IMR-90 (cell line): ENCODE results near the gene DYNLT2B. TPM values are rescaled to one million over a fixed set of nuclear protein-coding genes. Genes with fewer than 3 reads are reported as not detected.

Experiments
- ATAC-seq: fragments of 200-7000 bp; cut with Tn5 transposase; 2 replicates; pipeline ENCODE4 v1.9.1; 2020; ENCODE audit warnings: low read depth, mild to moderate bottlenecking, moderate library complexity
- BruUV-seq: library from RNA; stranded (reverse); fragments of 400-500 nt; replicated peaks from 2 replicates; lab custom pipeline; 2021; lab: Mats Ljungman, UMichigan
- CTCF ChIA-PET: fragments of 300-600 bp; formaldehyde crosslinking; extraction: SDS; loops from one replicate; lab custom pipeline; 2021; ENCODE audit warnings: antibody characterized with exemption; lab: Yijun Ruan, JAX
- POLR2A ChIA-PET: fragments of 300-600 bp; sonication (Branson Sonifier 250); formaldehyde crosslinking; loops from one replicate; lab custom pipeline; 2022; ENCODE audit warnings: antibody characterized with exemption; ENCODE audit not compliant: unreplicated experiment; lab: Charles Lee
- DNase-seq: peaks from one replicate; pipeline ENCODE4 v3.0.0; 2013
- H2AFZ ChIP-seq: replicated peaks from 2 replicates; pipeline ENCODE3; 2013; ENCODE audit warnings: low read length, mild to moderate bottlenecking; ENCODE audit not compliant: poor library complexity
- H2AK5ac ChIP-seq: 2 replicates; pipeline ENCODE4 v1.6.1; 2013; ENCODE audit warnings: low read depth, low read length, inconsistent platforms
- H2AK9ac ChIP-seq: replicated peaks from 2 replicates; pipeline ENCODE3; 2013; ENCODE audit warnings: mild to moderate bottlenecking, low read depth, low read length, moderate library complexity; ENCODE audit not compliant: poor library complexity
- H2BK120ac ChIP-seq: 2 replicates; pipeline ENCODE4 v1.6.1; 2013; ENCODE audit warnings: low read depth, low read length, inconsistent platforms
- H2BK15ac ChIP-seq: 3 replicates; pipeline ENCODE4 v1.6.1; 2013; ENCODE audit warnings: low read depth, low read length, inconsistent platforms
- H2BK20ac ChIP-seq: 2 replicates; pipeline ENCODE4 v1.6.1; 2013; ENCODE audit warnings: low read depth, mild to moderate bottlenecking, inconsistent platforms, low read length, moderate library complexity
- H2BK5ac ChIP-seq: 2 replicates; pipeline ENCODE4 v1.6.1; 2013; ENCODE audit warnings: mild to moderate bottlenecking, low read depth, low read length, inconsistent platforms; ENCODE audit not compliant: poor library complexity, severe bottlenecking
- H3K14ac ChIP-seq: replicated peaks from 2 replicates; pipeline ENCODE4 v1.6.1; 2013; ENCODE audit warnings: low read depth, low read length, inconsistent platforms
- H3K18ac ChIP-seq: 2 replicates; pipeline ENCODE4 v1.6.1; 2013; ENCODE audit warnings: low read depth, low read length, control low read depth
- H3K23ac ChIP-seq: 2 replicates; pipeline ENCODE4 v1.6.1; 2013; ENCODE audit warnings: low read depth, low read length, inconsistent platforms
- H3K27ac ChIP-seq: 2 replicates; pipeline ENCODE4 v1.5.1; 2013; ENCODE audit warnings: mild to moderate bottlenecking, control low read depth, low read length; ENCODE audit not compliant: insufficient read depth
- H3K27me3 ChIP-seq: 2 replicates; pipeline ENCODE4 v1.6.1; 2013; ENCODE audit warnings: low read length; ENCODE audit not compliant: control insufficient read depth, insufficient read depth
- H3K36me3 ChIP-seq: 2 replicates; pipeline ENCODE4 v1.6.1; 2013; ENCODE audit warnings: low read length, mixed read lengths; ENCODE audit not compliant: control insufficient read depth, insufficient read depth
- H3K4ac ChIP-seq: 2 replicates; pipeline ENCODE4 v1.6.1; 2013; ENCODE audit warnings: low read depth, low read length, inconsistent platforms
- H3K4me1 ChIP-seq: 2 replicates; pipeline ENCODE4 v1.6.1; 2013; ENCODE audit warnings: low read length, mixed read lengths; ENCODE audit not compliant: control insufficient read depth, insufficient read depth
- H3K4me2 ChIP-seq: 2 replicates; pipeline ENCODE4 v1.6.1; 2013; ENCODE audit warnings: low read depth, mild to moderate bottlenecking, control low read depth, low read length, moderate library complexity
- H3K4me3 ChIP-seq: 2 replicates; pipeline ENCODE4 v1.5.1; 2013; ENCODE audit warnings: low read depth, mild to moderate bottlenecking, control low read depth, low read length, moderate library complexity; ENCODE audit not compliant: insufficient read depth
- H3K56ac ChIP-seq: 2 replicates; pipeline ENCODE4 v1.6.1; 2013; ENCODE audit warnings: low read length, inconsistent platforms; ENCODE audit not compliant: insufficient read depth; ENCODE audit errors: extremely low read depth
- H3K79me1 ChIP-seq, 2 experiments: 2 replicates each; pipeline ENCODE4 v1.6.1; 2013; ENCODE audit warnings: low read length in 2 of 2, inconsistent platforms in 1 of 2, low read depth in 1 of 2
- H3K9ac ChIP-seq: 2 replicates; pipeline ENCODE4 v1.6.1; 2013; ENCODE audit warnings: low read depth, low read length, control low read depth
- H3K9me1 ChIP-seq: 2 replicates; pipeline ENCODE4 v1.6.1; 2013; ENCODE audit warnings: low read length, inconsistent platforms; ENCODE audit not compliant: insufficient read depth
- H3K9me3 ChIP-seq: 2 replicates; pipeline ENCODE4 v1.6.1; 2013; ENCODE audit warnings: low read length; ENCODE audit not compliant: control insufficient read depth, insufficient read depth
- H4K20me1 ChIP-seq: 2 replicates; pipeline ENCODE4 v1.6.1; 2013; ENCODE audit warnings: low read length, inconsistent platforms; ENCODE audit not compliant: insufficient read depth
- H4K5ac ChIP-seq: 2 replicates; pipeline ENCODE4 v1.6.1; 2013; ENCODE audit warnings: mild to moderate bottlenecking, low read depth, low read length, control low read depth
- H4K8ac ChIP-seq, 2 experiments: 2 replicates each; pipeline ENCODE4 v1.6.1; 2013; ENCODE audit warnings: low read depth in 2 of 2, low read length in 2 of 2, control low read depth in 1 of 2, inconsistent platforms in 1 of 2
- H4K91ac ChIP-seq: 2 replicates; pipeline ENCODE4 v1.6.1; 2013; ENCODE audit warnings: low read depth, low read length, inconsistent platforms; ENCODE audit not compliant: insufficient read depth
- BHLHE40 ChIP-seq: fragments of 150-350 bp; IDR thresholded peaks from 2 replicates; pipeline ENCODE4 v1.6.1; 2016; ENCODE audit warnings: mild to moderate bottlenecking, low read depth, low read length
- CEBPB ChIP-seq: IDR thresholded peaks from 2 replicates; pipeline ENCODE4 v1.6.1; 2012; ENCODE audit warnings: low read depth, low read length, improper control_type of control experiment
- CHD1 ChIP-seq: IDR thresholded peaks from 2 replicates; pipeline ENCODE4 v1.6.1; 2012; ENCODE audit warnings: low read depth, low read length, improper control_type of control experiment
- FOS ChIP-seq: fragments of 150-350 bp; IDR thresholded peaks from 2 replicates; pipeline ENCODE4 v1.6.1; 2016; ENCODE audit warnings: low read depth, low read length
- MAFK ChIP-seq: IDR thresholded peaks from 2 replicates; pipeline ENCODE4 v1.6.1; 2012; ENCODE audit warnings: low read depth, low read length, improper control_type of control experiment
- MAZ ChIP-seq: IDR thresholded peaks from 2 replicates; pipeline ENCODE4 v1.6.1; 2012; ENCODE audit warnings: low read depth, mild to moderate bottlenecking, low read length, improper control_type of control experiment, moderate library complexity, borderline replicate concordance
- MXI1 ChIP-seq: IDR thresholded peaks from 2 replicates; pipeline ENCODE4 v1.6.1; 2012; ENCODE audit warnings: low read depth, mild to moderate bottlenecking, low read length, moderate library complexity, borderline replicate concordance
- NFE2L2 ChIP-seq: fragments of 150-350 bp; IDR thresholded peaks from 2 replicates; pipeline ENCODE4 v1.6.1; 2016; ENCODE audit warnings: low read depth, mild to moderate bottlenecking, low read length
- POLR2A ChIP-seq: IDR thresholded peaks from 2 replicates; pipeline ENCODE4 v1.6.1; 2012; ENCODE audit warnings: mild to moderate bottlenecking, low read depth, low read length
- RAD21 ChIP-seq: IDR thresholded peaks from 2 replicates; pipeline ENCODE4 v1.6.1; 2012; ENCODE audit warnings: low read length, improper control_type of control experiment
- RCOR1 ChIP-seq: IDR thresholded peaks from 2 replicates; pipeline ENCODE4 v1.6.1; 2012; ENCODE audit warnings: mild to moderate bottlenecking, low read length, improper control_type of control experiment; ENCODE audit not compliant: insufficient replicate concordance
- RFX5 ChIP-seq: IDR thresholded peaks from 2 replicates; pipeline ENCODE4 v1.8.0; 2012; ENCODE audit warnings: low read depth, mild to moderate bottlenecking, low read length, moderate library complexity
- SMC3 ChIP-seq: fragments of 150-350 bp; IDR thresholded peaks from 2 replicates; pipeline ENCODE4 v1.6.1; 2016; ENCODE audit warnings: low read depth, mild to moderate bottlenecking, antibody characterized with exemption, low read length, moderate library complexity
- WGBS, 2 experiments: methylation state at CpG; one replicate each; pipeline versions ENCODE4 v1.1.5 to v1.1.7; 2013; ENCODE audit warnings: missing lambda C conversion rate in 2 of 2; ENCODE audit not compliant: insufficient read length in 1 of 2; ENCODE audit errors: extremely low coverage in 2 of 2; 5-methylcytosine and 5-hydroxymethylcytosine counted together
- dilution Hi-C: fragments of 300-500 bp; cut with HindIII; formaldehyde crosslinking; loops from one replicate; pipeline ENCODE4 v1.14.3; 2018; ENCODE audit warnings: low sequenced_read_pairs; ENCODE audit not compliant: unreplicated experiment
- in situ Hi-C: fragments of 300-500 bp; cut with MboI; formaldehyde crosslinking; loops from 3 replicates; pipeline ENCODE4 v1.14.3; 2019; ENCODE audit warnings: low sequenced_read_pairs, inconsistent platforms, mixed read lengths
- intact Hi-C: fragments of 100-400 bp; cut with micrococcal nuclease; formaldehyde crosslinking; loops from 2 replicates; pipeline ENCODE4 v1.10.0; 2022
- polyA plus RNA-seq, 3 experiments: library from polyadenylated mRNA; depleted of rRNA; stranded (reverse); fragments of >200 nt; gene quantifications; 2 replicates each; pipeline ENCODE4 v1.2.3, GENCODE V29; 2012; ENCODE audit warnings: low replicate concordance in 1 of 3
- total RNA-seq: library from RNA; depleted of rRNA; stranded (reverse); fragments of >200 nt; gene quantifications from 2 replicates; pipeline ENCODE4 v1.2.3, GENCODE V29; 2012
- TF ChIP-seq, protein P1 (sequence below): fragments of 150-350 bp; IDR thresholded peaks from 2 replicates; pipeline ENCODE4 v1.6.1; 2017; ENCODE audit warnings: mild to moderate bottlenecking, antibody characterized with exemption, low read length, low read depth
- TF ChIP-seq, protein P2 (sequence below): fragments of 150-350 bp; IDR thresholded peaks from 2 replicates; pipeline ENCODE4 v1.6.1; 2016; ENCODE audit warnings: low read depth, mild to moderate bottlenecking, low read length, moderate library complexity, borderline replicate concordance
- TF ChIP-seq, protein P3 (sequence below): conservative IDR thresholded peaks from 2 replicates; pipeline ENCODE4 v1.5.1; 2012; ENCODE audit warnings: mild to moderate bottlenecking, low read depth, low read length, improper control_type of control experiment

The DYNLT2B gene
- total and polyA plus RNA-seq, 2 of the 4 experiments (the other 2 are of a cell fraction), result 2.2 to 6.0 TPM

DNA sequence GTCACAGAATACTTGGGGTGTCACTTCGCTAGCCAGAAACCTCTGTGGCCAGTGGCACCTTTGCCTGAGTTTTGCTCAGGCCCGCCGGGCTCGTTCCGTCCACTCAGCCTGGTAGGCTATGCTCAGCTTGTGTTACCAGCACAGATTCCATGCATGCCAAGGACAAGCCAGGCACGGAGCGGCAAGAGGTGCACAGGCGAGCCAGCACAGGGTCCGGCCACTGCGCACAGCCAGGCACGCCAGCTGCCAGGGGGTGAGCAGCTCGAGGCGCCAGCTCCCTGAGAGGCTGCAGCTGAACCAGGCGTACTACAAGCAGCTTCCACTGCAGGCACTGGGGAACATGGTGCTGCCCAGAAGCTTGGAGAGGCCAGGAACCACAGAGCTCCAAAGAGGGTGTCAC lies 45.2 kb downstream of the DYNLT2B start:
- Histone ChIP-seq H3K79me1 (peaks cover 39 to 71% of the 10 kb centered on the region in 2 experiments), H2AFZ (no peak overlapping the region), H2BK5ac (no peak overlapping the region), H3K4me3 (no peak overlapping the region), H4K91ac (no peak overlapping the region), H3K23ac (no peak overlapping the region), H3K27me3 (no peaks in the 10 kb centered on the region), H3K18ac (no peak overlapping the region), H2AK9ac (no peak overlapping the region), H2BK20ac (no peak overlapping the region), H3K56ac (no peak overlapping the region), H2BK120ac (no peak overlapping the region), H4K20me1 (peaks cover 31% of the 10 kb centered on the region), H2AK5ac (no peak overlapping the region), H3K9ac (no peak overlapping the region), H2BK15ac (no peak overlapping the region), H3K4me1 (peaks cover 3% of the 10 kb centered on the region), H3K9me1 (peaks cover 16% of the 10 kb centered on the region), H3K27ac (no peak overlapping the region), H4K5ac (no peak overlapping the region), H3K36me3 (peaks cover 19% of the 10 kb centered on the region), H3K9me3 (no peaks in the 10 kb centered on the region), H3K4ac (no peak overlapping the region), H4K8ac (no peak overlapping the region), H3K4me2 (no peak overlapping the region), H3K14ac (no peak overlapping the region)
- CTCF ChIA-PET, result interaction anchor here (0.5 kb wide), 1 partner anchor 18 kb away, joined by 3 read pairs; no protein-coding TSS in a partner anchor
- intact Hi-C loops, result no loop called here
- no peak for TF ChIP-seq CHD1
- no peak for TF ChIP-seq RAD21
- TF ChIP-seq, protein P1, sequence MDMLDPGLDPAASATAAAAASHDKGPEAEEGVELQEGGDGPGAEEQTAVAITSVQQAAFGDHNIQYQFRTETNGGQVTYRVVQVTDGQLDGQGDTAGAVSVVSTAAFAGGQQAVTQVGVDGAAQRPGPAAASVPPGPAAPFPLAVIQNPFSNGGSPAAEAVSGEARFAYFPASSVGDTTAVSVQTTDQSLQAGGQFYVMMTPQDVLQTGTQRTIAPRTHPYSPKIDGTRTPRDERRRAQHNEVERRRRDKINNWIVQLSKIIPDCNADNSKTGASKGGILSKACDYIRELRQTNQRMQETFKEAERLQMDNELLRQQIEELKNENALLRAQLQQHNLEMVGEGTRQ, result no peak
- no peak for TF ChIP-seq MAZ
- TF ChIP-seq FOS, result no peak
- TF ChIP-seq, protein P2, sequence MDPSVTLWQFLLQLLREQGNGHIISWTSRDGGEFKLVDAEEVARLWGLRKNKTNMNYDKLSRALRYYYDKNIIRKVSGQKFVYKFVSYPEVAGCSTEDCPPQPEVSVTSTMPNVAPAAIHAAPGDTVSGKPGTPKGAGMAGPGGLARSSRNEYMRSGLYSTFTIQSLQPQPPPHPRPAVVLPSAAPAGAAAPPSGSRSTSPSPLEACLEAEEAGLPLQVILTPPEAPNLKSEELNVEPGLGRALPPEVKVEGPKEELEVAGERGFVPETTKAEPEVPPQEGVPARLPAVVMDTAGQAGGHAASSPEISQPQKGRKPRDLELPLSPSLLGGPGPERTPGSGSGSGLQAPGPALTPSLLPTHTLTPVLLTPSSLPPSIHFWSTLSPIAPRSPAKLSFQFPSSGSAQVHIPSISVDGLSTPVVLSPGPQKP, result no peak
- no peak for TF ChIP-seq POLR2A
- TF ChIP-seq, protein P3, sequence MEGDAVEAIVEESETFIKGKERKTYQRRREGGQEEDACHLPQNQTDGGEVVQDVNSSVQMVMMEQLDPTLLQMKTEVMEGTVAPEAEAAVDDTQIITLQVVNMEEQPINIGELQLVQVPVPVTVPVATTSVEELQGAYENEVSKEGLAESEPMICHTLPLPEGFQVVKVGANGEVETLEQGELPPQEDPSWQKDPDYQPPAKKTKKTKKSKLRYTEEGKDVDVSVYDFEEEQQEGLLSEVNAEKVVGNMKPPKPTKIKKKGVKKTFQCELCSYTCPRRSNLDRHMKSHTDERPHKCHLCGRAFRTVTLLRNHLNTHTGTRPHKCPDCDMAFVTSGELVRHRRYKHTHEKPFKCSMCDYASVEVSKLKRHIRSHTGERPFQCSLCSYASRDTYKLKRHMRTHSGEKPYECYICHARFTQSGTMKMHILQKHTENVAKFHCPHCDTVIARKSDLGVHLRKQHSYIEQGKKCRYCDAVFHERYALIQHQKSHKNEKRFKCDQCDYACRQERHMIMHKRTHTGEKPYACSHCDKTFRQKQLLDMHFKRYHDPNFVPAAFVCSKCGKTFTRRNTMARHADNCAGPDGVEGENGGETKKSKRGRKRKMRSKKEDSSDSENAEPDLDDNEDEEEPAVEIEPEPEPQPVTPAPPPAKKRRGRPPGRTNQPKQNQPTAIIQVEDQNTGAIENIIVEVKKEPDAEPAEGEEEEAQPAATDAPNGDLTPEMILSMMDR, result no peak
- no peak for TF ChIP-seq SMC3
- TF ChIP-seq CEBPB, result no peak
- TF ChIP-seq MXI1, result no peak
- no peak for TF ChIP-seq RFX5
- no peak for TF ChIP-seq RCOR1
- no peak for TF ChIP-seq MAFK
- no peak for TF ChIP-seq BHLHE40
- no peak for TF ChIP-seq NFE2L2
- ATAC-seq (no peak), DNase-seq (no peak)
- dilution Hi-C loops, result no loop called here
- in situ Hi-C loops, result no loop called here
- WGBS, 2 experiments, result 100% methylated on average over 11 of the region's 14 CpGs; no CpG with 5 or more reads in 1 of the 2 experiments
- POLR2A ChIA-PET, result no interaction called here
- BruUV-seq, result no TSS peak
